Right ventricle myocardium superior (tissue), 1 donor: ENCODE results near the gene KCNK13. TPM values are rescaled to one million over a fixed set of nuclear protein-coding genes. Genes with fewer than 3 reads are reported as not detected.
"Not testable (repeated sequence)": the region's sequence is repeated elsewhere in the genome, so short reads cannot be mapped to it uniquely, and the experiment has no call there.

ENCODE experiments used
- ATAC-seq: fragments of 200-7000 bp; cut with Tn5 transposase; one replicate; pipeline ENCODE4 v1.9.1; 2020; ENCODE audit warnings: mild to moderate bottlenecking; ENCODE audit not compliant: poor library complexity
- DNase-seq: peaks from one replicate; pipeline ENCODE4 v3.0.0-alpha.2; 2020
- intact Hi-C: fragments of 100-400 bp; cut with DNase I; formaldehyde crosslinking; loops from one replicate; pipeline ENCODE4 v1.11.2; 2022
- total RNA-seq: library from RNA; stranded (reverse); fragmentation: NEBNext Ultra II Directional; extraction: Animal tissue kit (Norgen Biotek cat#: 25700); gene quantifications from one replicate; pipeline ENCODE4 v1.2.1, GENCODE V29; 2021
- donor health status: DM: no; HTN: yes; CAD: no; lungs with severe emphysema.

KCNK13 gene
- total RNA-seq, 1 donor from 2014 or later: 4.7 TPM

- ATAC-seq: no peak
- intact Hi-C loops: no loop called here
These were observed 115.9 kb downstream of the KCNK13 start for GRCh38 chr14:90177539-90178189.

GRCh38 chr14:90179357-90179756 lies 117.6 kb downstream of the KCNK13 start:
- ATAC-seq: peak; percentile 85
- intact Hi-C loops: no loop called here
- no peak for DNase-seq

More at GRCh38 chr14:90177539-90178189, 115.9 kb downstream of the KCNK13 start:
- no peak for DNase-seq

- ATAC-seq (peak; percentile 77), DNase-seq (no peak)
- intact Hi-C loops: no loop called here
These were observed 118.3 kb downstream of the KCNK13 start for GRCh38 chr14:90179809-90180779.

- intact Hi-C loops: no loop called here
- ATAC-seq (no peak), DNase-seq (no peak)
These were observed 122.3 kb downstream of the KCNK13 start for GRCh38 chr14:90184094-90184493.

GRCh38 chr14:90184571-90185266 lies 122.9 kb downstream of the KCNK13 start:
- no peak for ATAC-seq
- intact Hi-C loops: no loop called here

GRCh38 chr14:90188588-90188987 lies 126.8 kb downstream of the KCNK13 start:
- intact Hi-C loops: no loop called here
- no peak for DNase-seq
- no peak for ATAC-seq

More at GRCh38 chr14:90184571-90185266, 122.9 kb downstream of the KCNK13 start:
- no peak for DNase-seq

GRCh38 chr14:90191154-90191553 lies 129.4 kb downstream of the KCNK13 start:
- intact Hi-C loops: no loop called here
- no peak for ATAC-seq
- DNase-seq: no peak

GRCh38 chr14:90191585-90191984 lies 129.8 kb downstream of the KCNK13 start:
- ATAC-seq (no peak), DNase-seq (no peak)
- intact Hi-C loops: no loop called here

GRCh38 chr14:90193925-90194324 lies 132.1 kb downstream of the KCNK13 start:
- no peak for DNase-seq
- intact Hi-C loops: no loop called here
- ATAC-seq: no peak

- ATAC-seq: no peak
- intact Hi-C loops: no loop called here
- DNase-seq: no peak
These were observed 132.9 kb downstream of the KCNK13 start for GRCh38 chr14:90194706-90195105.

- ATAC-seq: no peak
- DNase-seq: no peak
- intact Hi-C loops: no loop called here
These were observed 136.8 kb downstream of the KCNK13 start for GRCh38 chr14:90198541-90199060.

- intact Hi-C loops, DNase-seq, ATAC-seq: not testable (repeated sequence)
These were observed 138.8 kb downstream of the KCNK13 start for GRCh38 chr14:90200546-90200945.

- no peak for ATAC-seq
- intact Hi-C loops: no loop called here
- DNase-seq: no peak
These were observed 139.6 kb downstream of the KCNK13 start for GRCh38 chr14:90201344-90201743.

GRCh38 chr14:90204516-90204915 lies 142.7 kb downstream of the KCNK13 start:
- ATAC-seq: no peak
- no peak for DNase-seq
- intact Hi-C loops: no loop called here

- ATAC-seq (peak; percentile 90), DNase-seq (no peak)
These were observed 151.4 kb downstream of the KCNK13 start for GRCh38 chr14:90213099-90213748.

GRCh38 chr14:90228478-90228877 lies 166.7 kb downstream of the KCNK13 start:
- ATAC-seq (no peak), DNase-seq (no peak)
- intact Hi-C loops: no loop called here

More at GRCh38 chr14:90213099-90213748, 151.4 kb downstream of the KCNK13 start:
- intact Hi-C loops: no loop called here

GRCh38 chr14:90229942-90230341 lies 168.1 kb downstream of the KCNK13 start:
- ATAC-seq, intact Hi-C loops, DNase-seq: not testable (repeated sequence)
